K562 (cell line): Measurements from ENCODE around the gene VPS18. TPM values are rescaled to one million over a fixed set of nuclear protein-coding genes. Genes with fewer than 3 reads are reported as not detected.

ENCODE experiments used
- HDAC1 ChIP-seq, 2 experiments: fragments of 450-650 bp; IDR thresholded peaks; 2 replicates each; pipeline ENCODE4 v1.6.1; 2016 to 2017; ENCODE audit warnings: inconsistent platforms in 1 of 2, mild to moderate bottlenecking in 1 of 2, moderate library complexity in 1 of 2
- JUN ChIP-seq, 2 experiments: sonication (generic) in 1 of 2; formaldehyde crosslinking in 1 of 2; IDR thresholded peaks; 2 replicates each; pipeline versions ENCODE4 v1.6.1 to v1.8.0; 2012 to 2022; ENCODE audit warnings: borderline replicate concordance in 2 of 2, mild to moderate bottlenecking in 2 of 2, improper control_type of control experiment in 1 of 2, low read depth in 1 of 2, low read length in 1 of 2, missing genetic modification reagents in 1 of 2
- LCOR ChIP-seq: sonication (generic); formaldehyde crosslinking; IDR thresholded peaks from 2 replicates; pipeline ENCODE4 v1.8.0; 2022; ENCODE audit warnings: mild to moderate bottlenecking, missing genetic modification reagents
- MAFF ChIP-seq: IDR thresholded peaks from 2 replicates; pipeline ENCODE4 v1.6.1; 2012; ENCODE audit warnings: low read length, improper control_type of control experiment
- MAZ ChIP-seq, 2 experiments: fragments of 450-650 bp in 1 of 2; sonication (generic) in 1 of 2; formaldehyde crosslinking; IDR thresholded peaks in 1 of 2; conservative IDR thresholded peaks in 1 of 2; 2 replicates each; pipeline versions ENCODE4 v1.4.0 to v1.5.0; 2020; ENCODE audit warnings: mild to moderate bottlenecking in 1 of 2, missing genetic modification reagents in 1 of 2
- MEF2D ChIP-seq: conservative IDR thresholded peaks from 2 replicates; pipeline ENCODE4 v1.6.1; 2016; ENCODE audit warnings: low read depth, missing genetic modification characterization, missing compliant biosample characterization
- MXI1 ChIP-seq: IDR thresholded peaks from 2 replicates; pipeline ENCODE4 v1.6.1; 2011; ENCODE audit warnings: low read depth, mild to moderate bottlenecking, improper control_type of control experiment, low read length
- NR2C2 ChIP-seq, 2 experiments: fragments of 200-800 bp in 1 of 2; sonication (Bioruptor generic) in 1 of 2; sonication (generic) in 1 of 2; formaldehyde crosslinking in 1 of 2; IDR thresholded peaks; 2 replicates each; pipeline versions ENCODE4 v1.6.1 to v1.8.0; 2016 to 2022; ENCODE audit warnings: mild to moderate bottlenecking in 1 of 2, missing compliant biosample characterization in 1 of 2, missing genetic modification characterization in 1 of 2, missing genetic modification reagents in 1 of 2
- RAD21 ChIP-seq, 2 experiments: fragments of 250-450 bp in 1 of 2; fragments of 450-650 bp in 1 of 2; sonication (Bioruptor Pico) in 1 of 2; formaldehyde crosslinking in 1 of 2; IDR thresholded peaks in 1 of 2; conservative IDR thresholded peaks in 1 of 2; 2 replicates each; pipeline versions ENCODE4 v1.4.0 to v1.8.0; 2020 to 2022; ENCODE audit warnings: mild to moderate bottlenecking in 2 of 2, moderate library complexity in 1 of 2
- SMC3 ChIP-seq: conservative IDR thresholded peaks from 2 replicates; pipeline ENCODE4 v1.6.1; 2011; ENCODE audit warnings: low read depth, low read length, improper control_type of control experiment; ENCODE audit not compliant: insufficient read depth
- SRF ChIP-seq, 2 experiments: fragments of 250-450, 450-650 bp in 1 of 2; sonication (Bioruptor Pico) in 1 of 2; sonication (generic) in 1 of 2; formaldehyde crosslinking; IDR thresholded peaks; 2 replicates each; pipeline versions ENCODE4 v1.5.0 to v1.5.1; 2020 to 2022; ENCODE audit warnings: mild to moderate bottlenecking in 1 of 2, missing genetic modification reagents in 1 of 2
- TCF3 ChIP-seq: sonication (generic); formaldehyde crosslinking; IDR thresholded peaks from 2 replicates; pipeline ENCODE4 v1.4.0; 2020; ENCODE audit warnings: mild to moderate bottlenecking, missing genetic modification reagents
- ZNF175 ChIP-seq: fragments of 200-800 bp; sonication (Bioruptor generic); IDR thresholded peaks from 2 replicates; pipeline ENCODE4 v1.6.1; 2016; ENCODE audit warnings: low read depth, mild to moderate bottlenecking, missing genetic modification characterization, missing compliant biosample characterization
- ZNF184 ChIP-seq: sonication (generic); formaldehyde crosslinking; IDR thresholded peaks from 2 replicates; pipeline ENCODE4 v1.5.0; 2020; ENCODE audit warnings: missing genetic modification reagents
- ZNF316 ChIP-seq: fragments of 450-650 bp; IDR thresholded peaks from 2 replicates; pipeline ENCODE4 v1.6.1; 2016
- ZNF583 ChIP-seq: fragments of 250-450 bp; sonication (Bioruptor Pico); IDR thresholded peaks from 2 replicates; pipeline ENCODE4 v1.4.0; 2020
- ZNF584 ChIP-seq: fragments of 200-800 bp; sonication (Bioruptor generic); IDR thresholded peaks from 2 replicates; pipeline ENCODE4 v1.6.1; 2016; ENCODE audit warnings: low read depth, mild to moderate bottlenecking, missing genetic modification characterization, missing compliant biosample characterization
- polyA plus RNA-seq, 8 experiments: library from polyadenylated mRNA; depleted of rRNA in 4 of 8; stranded (reverse) in 5 of 8; unstranded in 3 of 8; fragments of >200 nt; fragmentation: Nextera tagmentation in 2 of 8; fragmentation: Illumina TruSeq in 1 of 8; extraction: Ambion mirVana in 2 of 8; extraction: Trizol in 1 of 8; gene quantifications; 2 replicates each; pipeline versions ENCODE4 v1.2.1 to v1.2.3, GENCODE V29; 2011 to 2014; ENCODE audit warnings: inconsistent platforms in 1 of 8, missing spikeins in 1 of 8
- total RNA-seq, 7 experiments: library from RNA; depleted of rRNA in 6 of 7; stranded (reverse); fragments of >200 nt in 6 of 7; fragmentation: Illumina TruSeq in 2 of 7; extraction: Trizol in 2 of 7; gene quantifications; 2 replicates each; pipeline versions ENCODE4 v1.2.1 to v1.2.3, GENCODE V29; 2011 to 2021; ENCODE audit warnings: low replicate concordance in 1 of 7
- TF ChIP-seq, protein P1 (sequence below): fragments of 250-450 bp; sonication (Bioruptor Pico); IDR thresholded peaks from 2 replicates; pipeline ENCODE4 v1.8.0; 2022; ENCODE audit warnings: moderate library complexity, mild to moderate bottlenecking, inconsistent platforms
- TF ChIP-seq, protein P2 (sequence below), 2 experiments: IDR thresholded peaks; 2 replicates each; pipeline ENCODE4 v1.6.1; 2012; ENCODE audit warnings: improper control_type of control experiment in 2 of 2, low read depth in 2 of 2, low read length in 2 of 2, borderline replicate concordance in 1 of 2

The VPS18 gene
- total and polyA plus RNA-seq, 9 of the 15 experiments (the other 6 are each of a cell fraction or from before 2014, with no cell fraction given), result 0.73 to 19.9 (median 8.5) TPM

GRCh38 chr15:40893733-40894680, at the start of gene VPS18 (continued):
- TF ChIP-seq MAZ (CRISPR knock-in tag; conservative IDR thresholded peaks at IDR 0.05 in 1 of 2, IDR thresholded peaks at IDR 0.05 in 1 of 2) (peak; percentile 81 to 82), RAD21 (CRISPR knock-in tag; conservative IDR thresholded peaks at IDR 0.05 in 1 of 2, IDR thresholded peaks at IDR 0.05 in 1 of 2) (peak; percentile 91 to 96), MAFF (no peak), NR2C2 (CRISPR knock-in tag; IDR thresholded peaks at IDR 0.05) (no peak), NR2C2 (tag; IDR thresholded peaks at IDR 0.05) (peak; percentile 89), ZNF583 (CRISPR knock-in tag) (no peak), LCOR (CRISPR knock-in tag) (no peak; the same call in 1 of the 2 replicates), MXI1 (0 out of 2 replicates have a peak, but pooled peaks have one; percentile 24), HDAC1 (IDR thresholded peaks at IDR 0.05) (peak in 1 of 2 experiments; percentile 97; a peak in 2 of 4 replicates), SRF (CRISPR knock-in tag; IDR thresholded peaks at IDR 0.05) (peak in 1 of 2 experiments; percentile 78; a peak in 1 of 4 replicates), ZNF316 (no peak), ZNF184 (CRISPR knock-in tag) (no peak), ZNF584 (CRISPR knock-in tag) (0 out of 2 replicates have a peak, but pooled peaks have one; percentile 31), JUN (IDR thresholded peaks at IDR 0.05; ENCODE audit: borderline replicate concordance, low read depth, low read length) (peak; percentile 77), JUN (CRISPR knock-in tag; IDR thresholded peaks at IDR 0.05; ENCODE audit: borderline replicate concordance) (no peak), MEF2D (tag) (no peak), SMC3 (peak; percentile 84), TCF3 (peak; percentile 8; the same call in 1 of the 2 replicates), ZNF175 (CRISPR knock-in tag) (no peak)
- TF ChIP-seq, protein P1, sequence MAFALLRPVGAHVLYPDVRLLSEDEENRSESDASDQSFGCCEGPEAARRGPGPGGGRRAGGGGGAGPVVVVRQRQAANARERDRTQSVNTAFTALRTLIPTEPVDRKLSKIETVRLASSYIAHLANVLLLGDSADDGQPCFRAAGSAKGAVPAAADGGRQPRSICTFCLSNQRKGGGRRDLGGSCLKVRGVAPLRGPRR (CRISPR knock-in tag), result no peak
- TF ChIP-seq, protein P2, sequence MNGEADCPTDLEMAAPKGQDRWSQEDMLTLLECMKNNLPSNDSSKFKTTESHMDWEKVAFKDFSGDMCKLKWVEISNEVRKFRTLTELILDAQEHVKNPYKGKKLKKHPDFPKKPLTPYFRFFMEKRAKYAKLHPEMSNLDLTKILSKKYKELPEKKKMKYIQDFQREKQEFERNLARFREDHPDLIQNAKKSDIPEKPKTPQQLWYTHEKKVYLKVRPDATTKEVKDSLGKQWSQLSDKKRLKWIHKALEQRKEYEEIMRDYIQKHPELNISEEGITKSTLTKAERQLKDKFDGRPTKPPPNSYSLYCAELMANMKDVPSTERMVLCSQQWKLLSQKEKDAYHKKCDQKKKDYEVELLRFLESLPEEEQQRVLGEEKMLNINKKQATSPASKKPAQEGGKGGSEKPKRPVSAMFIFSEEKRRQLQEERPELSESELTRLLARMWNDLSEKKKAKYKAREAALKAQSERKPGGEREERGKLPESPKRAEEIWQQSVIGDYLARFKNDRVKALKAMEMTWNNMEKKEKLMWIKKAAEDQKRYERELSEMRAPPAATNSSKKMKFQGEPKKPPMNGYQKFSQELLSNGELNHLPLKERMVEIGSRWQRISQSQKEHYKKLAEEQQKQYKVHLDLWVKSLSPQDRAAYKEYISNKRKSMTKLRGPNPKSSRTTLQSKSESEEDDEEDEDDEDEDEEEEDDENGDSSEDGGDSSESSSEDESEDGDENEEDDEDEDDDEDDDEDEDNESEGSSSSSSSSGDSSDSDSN (IDR thresholded peaks at IDR 0.05; ENCODE audit: borderline replicate concordance in 1 of 2, low read depth in 2 of 2, low read length in 2 of 2), result peak in 1 of 2 experiments; percentile 65; a peak in 1 of 4 replicates
